Activated gamma-delta T cell treated with anti-CD3 and anti-CD28 coated beads, Interleukin-2, amount 50 U/mL, for 16 hours (primary cell): ENCODE measurements around the gene PEX5L.
"Not testable (repeated sequence)": the region's sequence is repeated elsewhere in the genome, so short reads cannot be mapped to it uniquely, and the experiment has no call there.

Experiments
- DNase-seq: peaks from one replicate; pipeline ENCODE4 v3.0.0-alpha.2; 2020; ENCODE audit warnings: low read depth

The PEX5L gene

GRCh38 chr3:180011927-180012326 lies 24.8 kb downstream of the PEX5L start:
- DNase-seq: no peak

- DNase-seq: not testable (repeated sequence)
Observed at GRCh38 chr3:180008318-180008717, 28.4 kb downstream of the PEX5L start.

- DNase-seq: no peak
Observed at GRCh38 chr3:180004542-180004941, 32.2 kb downstream of the PEX5L start.

DNA sequence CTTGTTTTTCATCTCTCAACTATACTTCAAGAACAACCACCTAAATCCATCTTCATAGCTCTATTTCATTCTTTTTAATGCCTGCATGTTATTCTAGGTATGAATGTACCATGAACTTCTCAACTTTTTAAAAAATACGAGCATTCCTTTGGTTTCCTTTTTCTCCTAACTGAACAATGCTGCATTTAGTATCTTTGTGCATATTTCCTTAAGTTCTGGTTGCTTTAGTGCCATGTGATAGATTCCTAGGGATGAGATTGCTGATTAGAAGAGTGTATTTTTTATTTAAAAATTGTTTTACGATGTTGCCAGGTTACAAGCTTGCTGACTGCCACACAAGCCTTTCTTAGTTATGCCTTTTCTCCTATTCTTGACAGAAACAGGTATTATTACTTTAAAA lies 34.7 kb downstream of the PEX5L start:
- no peak for DNase-seq

DNA sequence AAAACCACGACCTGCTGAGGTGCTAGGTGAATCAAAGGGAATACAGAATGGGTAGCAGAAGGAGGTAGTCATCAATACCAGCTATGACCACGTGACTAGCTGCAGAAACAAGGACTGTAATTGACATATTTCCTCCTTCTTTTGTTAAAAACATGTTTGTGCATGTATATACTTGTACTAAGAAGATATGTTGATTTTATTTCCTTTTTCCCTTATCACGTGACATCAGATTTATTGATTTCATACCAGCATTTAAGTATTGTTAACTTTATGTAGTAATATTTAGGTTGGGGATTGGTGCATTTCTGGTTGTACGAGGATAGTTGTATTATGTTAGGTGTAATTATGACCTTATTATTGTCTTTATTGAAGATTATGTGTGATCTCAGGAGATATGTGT lies 36.2 kb downstream of the PEX5L start:
- DNase-seq: no peak

GRCh38 chr3:179995406-179995805 lies 41.3 kb downstream of the PEX5L start:
- no peak for DNase-seq

GRCh38 chr3:179991883-179992282 lies 44.9 kb downstream of the PEX5L start:
- no peak for DNase-seq

DNA sequence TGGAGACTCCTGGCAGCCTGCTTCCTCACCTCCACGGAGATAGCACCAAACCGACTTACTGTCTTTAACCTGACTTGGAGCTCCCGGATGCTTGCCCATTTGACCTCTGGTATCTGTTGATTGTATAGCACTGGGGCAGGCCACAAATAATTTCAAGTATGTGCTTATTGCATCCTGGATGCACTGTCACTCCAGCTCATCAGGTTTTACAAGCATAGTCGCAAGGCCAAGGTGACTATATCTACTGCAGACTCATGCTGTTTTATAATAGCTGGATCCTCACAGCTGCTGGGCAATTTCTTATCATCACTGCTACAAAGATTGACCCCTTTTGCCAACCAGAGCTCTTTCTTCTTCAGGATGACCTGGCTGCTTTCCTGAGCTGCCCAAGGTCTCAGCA lies 45.6 kb downstream of the PEX5L start:
- DNase-seq: no peak

DNA sequence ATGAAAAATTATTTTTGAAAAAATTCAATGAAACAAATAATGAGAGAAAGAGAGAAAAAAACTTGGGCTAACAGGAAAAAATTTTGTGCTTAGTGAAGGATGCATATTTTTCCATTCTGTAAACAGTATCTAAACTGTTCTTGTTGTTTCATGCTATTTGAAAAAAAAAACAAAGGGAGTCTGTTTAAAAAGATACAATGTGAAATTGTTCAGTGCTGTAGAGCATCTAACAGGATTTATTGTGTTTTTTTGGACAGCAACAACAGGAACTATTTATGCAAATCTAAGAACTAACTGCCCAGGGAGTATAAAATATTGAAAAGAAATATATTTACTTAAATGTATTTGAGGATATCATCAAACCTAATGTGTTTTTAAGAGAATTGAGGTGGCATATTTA lies 55.1 kb downstream of the PEX5L start:
- no peak for DNase-seq

DNA sequence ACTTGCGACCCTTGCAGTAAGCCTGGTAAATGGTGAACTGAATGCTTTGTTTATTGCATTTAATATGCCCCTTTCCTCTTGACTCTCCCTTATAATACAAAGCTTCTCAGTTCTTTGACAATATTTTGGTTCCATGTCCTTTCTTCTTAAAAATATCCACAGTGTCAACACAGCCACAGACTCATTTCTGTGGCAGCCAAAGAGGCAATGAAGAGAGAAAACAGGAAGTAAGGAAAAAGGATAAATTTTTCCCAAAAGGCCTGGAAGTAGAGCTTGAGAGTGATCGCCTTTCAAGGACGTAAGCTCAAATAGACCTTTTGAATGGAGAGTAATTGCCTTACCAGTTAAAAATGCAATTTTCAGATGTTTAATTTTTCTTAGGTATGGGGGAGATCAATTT lies 59.4 kb downstream of the PEX5L start:
- DNase-seq: no peak

DNA sequence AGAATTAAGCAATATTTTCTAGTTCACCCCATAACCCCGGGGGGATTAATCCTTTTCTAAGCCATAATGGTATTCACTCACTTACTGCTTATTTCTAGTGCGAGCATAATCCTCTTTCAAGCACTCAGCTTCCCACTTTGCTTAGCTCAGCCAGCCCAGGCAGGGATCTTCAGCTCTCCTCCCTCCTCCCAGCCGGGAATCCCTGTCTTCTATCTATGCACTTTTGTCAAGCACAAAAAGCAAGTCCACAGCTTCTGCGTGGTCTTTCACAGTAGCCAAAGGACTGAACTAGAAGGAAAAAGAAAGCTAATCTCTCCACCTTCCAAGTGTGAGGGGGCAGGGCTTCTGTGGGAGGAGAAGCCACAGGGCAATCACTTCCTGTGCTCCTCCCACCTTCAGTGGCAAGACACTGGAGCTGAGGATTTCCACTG lies 62.8 kb downstream of the PEX5L start:
- DNase-seq: no peak

GRCh38 chr3:179972881-179973423 lies 63.8 kb downstream of the PEX5L start:
- no peak for DNase-seq

DNA sequence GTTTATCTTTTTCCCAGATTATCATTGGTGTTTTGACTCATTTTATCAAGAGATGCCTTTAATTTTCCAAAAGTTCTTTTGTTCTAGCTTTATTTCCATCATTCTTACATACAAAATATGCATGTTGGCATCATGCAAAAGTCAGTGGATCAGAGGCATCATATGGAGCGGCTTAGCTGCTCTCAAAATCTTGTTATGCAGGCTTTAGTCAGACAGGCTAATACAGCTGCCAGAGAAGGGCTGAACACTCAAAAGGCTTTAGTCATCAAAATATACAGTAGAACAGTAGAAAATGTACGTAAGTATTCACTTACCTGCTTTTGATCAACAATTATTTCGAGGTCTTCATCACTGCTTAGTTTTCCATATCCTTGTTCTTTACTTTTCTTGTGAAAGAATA lies 65.5 kb downstream of the PEX5L start:
- DNase-seq: no peak

- no peak for DNase-seq
Observed at GRCh38 chr3:179970746-179971145, 66.0 kb downstream of the PEX5L start.

DNA sequence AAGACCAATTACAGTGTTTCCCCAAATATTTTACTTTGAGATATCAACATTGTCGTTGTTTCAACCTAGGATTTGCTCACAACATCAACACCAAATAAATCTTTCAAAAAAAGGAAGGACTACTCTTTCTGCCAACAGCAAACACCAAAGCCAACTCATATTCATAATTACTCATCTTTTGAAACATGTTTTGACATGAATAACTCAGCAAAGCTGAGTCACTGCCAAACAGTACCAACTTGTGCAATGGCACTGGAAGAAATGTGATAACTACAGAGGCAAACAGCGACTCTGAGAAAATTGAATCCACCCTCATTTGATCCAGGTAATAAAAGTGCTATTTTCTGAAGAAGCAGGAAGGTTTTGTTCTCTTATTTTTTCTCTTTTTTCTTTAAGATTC lies 67.2 kb downstream of the PEX5L start:
- no peak for DNase-seq

DNA sequence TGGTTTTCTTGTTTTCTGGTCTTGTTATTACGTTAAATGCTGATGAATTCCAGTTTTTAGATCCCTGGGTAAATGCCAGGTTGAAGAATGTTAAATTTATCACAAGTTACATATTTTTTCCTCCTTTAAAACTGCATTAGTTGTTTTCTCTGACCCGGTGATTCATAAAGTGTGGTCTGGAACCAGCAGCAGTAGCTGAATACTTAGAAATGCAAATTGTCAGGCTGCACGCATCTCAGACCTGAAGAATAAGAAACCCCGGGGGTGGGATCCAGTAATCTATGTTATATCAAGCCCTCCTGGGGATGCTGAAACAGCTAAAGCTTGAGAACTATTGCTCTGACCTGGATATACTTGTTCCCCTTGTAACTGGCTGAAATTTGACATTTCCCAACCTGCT lies 69.1 kb downstream of the PEX5L start:
- no peak for DNase-seq

- no peak for DNase-seq
Observed at GRCh38 chr3:179964890-179965289, 71.8 kb downstream of the PEX5L start.

GRCh38 chr3:179962629-179963387 lies 73.9 kb downstream of the PEX5L start:
- DNase-seq: no peak

DNA sequence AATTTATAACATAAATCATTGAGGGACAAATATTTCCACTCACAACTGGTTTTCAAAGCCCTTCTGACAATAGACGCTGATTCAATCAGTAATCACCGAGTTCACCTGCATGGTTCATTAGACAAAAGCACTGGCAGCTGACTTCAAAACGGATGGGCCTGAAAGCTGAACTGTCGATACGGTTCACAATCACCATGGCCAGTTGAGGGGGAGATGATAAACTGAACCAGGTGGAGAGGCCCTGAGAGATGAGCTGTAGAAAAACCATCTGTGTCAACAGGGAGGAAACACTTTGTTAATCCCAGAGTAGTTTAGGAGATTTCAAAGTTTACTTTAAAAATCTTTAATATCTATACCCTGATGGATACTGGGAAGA lies 75.0 kb downstream of the PEX5L start:
- DNase-seq: no peak

DNA sequence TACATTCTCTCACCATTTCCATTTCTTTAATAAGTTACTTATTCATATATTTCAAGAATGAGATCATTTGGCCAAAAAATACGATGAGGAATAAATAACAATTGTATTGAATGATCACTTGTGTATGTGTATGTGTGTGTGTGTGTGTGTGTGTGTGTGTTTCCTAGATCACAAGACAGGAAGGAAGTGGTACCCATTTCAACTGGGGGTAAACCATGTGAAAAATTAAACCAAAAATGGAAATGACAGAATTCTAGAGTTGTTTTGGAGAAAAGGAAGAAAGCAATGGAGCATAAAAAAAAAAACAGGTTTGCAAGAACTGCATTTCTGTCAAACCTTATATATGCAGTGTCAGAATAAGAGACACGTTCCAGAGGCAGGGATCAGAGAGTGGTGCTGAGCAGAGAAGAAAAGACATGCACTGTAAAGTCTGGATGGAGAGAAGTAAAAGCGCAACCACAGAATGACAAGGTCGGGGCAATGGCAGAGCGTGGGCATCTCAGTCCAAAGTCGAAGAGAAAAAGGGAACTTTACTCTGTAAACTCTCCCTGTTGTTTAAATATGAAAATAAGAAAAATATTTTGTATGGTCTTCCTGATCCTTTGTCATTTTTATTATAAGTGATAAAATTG lies 75.5 kb downstream of the PEX5L start:
- no peak for DNase-seq

GRCh38 chr3:179958759-179959158 lies 78.0 kb downstream of the PEX5L start:
- DNase-seq: no peak

DNA sequence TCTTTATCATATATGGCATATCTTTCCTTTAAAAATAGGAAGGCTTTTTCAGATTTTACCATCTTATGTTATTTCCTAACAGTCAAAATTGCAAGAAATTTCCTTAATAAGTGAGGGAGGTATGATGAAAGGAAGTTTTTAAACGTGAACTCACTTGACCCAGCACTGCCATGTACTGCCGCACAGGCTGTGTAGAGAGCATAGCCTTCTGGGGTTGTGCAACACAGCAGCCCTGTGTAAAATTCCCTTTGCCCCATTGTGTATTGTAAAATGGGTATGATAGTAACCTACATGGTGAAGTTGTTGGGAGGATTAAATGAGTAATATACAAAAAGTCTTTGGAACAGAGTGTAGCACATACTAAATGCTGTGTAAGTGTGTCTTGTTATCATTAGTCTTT lies 78.6 kb downstream of the PEX5L start:
- no peak for DNase-seq

DNA sequence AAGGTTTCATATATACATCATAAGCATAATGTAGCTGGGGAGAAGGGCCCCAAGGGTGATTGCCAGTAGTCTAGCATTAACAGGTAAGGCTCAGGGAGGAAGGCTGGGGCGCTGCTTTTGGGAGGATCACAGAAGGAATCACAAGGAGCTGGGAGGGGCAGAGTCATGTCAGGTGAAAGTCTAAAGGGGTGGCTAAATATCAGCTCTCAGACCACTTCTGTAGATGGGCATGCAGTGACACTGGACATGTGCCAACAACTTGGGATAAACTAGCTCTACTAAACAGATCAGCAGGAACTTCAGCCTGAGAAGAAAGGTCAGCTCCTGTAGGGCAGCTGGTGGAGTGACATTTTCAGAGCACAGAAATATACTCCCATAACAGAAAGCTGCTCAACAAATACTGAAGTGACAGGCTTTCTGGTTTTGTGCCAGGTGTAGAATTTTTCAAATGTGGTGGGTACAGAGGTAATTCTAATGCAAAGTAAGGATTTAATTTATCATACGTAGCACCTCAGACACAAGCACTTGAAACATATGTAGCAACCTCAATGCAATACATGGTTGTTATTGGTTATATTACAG lies 79.4 kb downstream of the PEX5L start:
- DNase-seq: no peak
